ENCODE results near the gene MBD3L5.

DNA sequence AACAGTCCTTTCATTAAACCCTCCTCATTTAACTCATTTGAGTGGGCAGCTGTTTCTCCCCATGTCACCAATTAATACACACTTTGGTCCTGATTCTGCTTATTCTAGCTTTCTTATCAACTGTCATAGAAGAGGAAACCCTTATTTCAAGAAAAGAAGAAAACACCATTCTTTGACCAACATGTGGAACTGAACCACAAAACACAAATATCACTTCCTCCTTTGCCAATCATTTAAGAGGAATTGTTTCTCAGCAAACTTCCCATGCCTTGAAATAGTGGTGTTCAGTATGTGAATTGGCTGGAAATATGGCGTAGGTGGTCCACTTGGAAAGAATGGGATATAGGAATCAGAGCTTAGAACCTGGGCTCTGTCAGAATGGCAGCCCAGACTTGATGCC is 29.6 kb upstream of the MBD3L5 start:
- TF ChIP-seq, protein P1, sequence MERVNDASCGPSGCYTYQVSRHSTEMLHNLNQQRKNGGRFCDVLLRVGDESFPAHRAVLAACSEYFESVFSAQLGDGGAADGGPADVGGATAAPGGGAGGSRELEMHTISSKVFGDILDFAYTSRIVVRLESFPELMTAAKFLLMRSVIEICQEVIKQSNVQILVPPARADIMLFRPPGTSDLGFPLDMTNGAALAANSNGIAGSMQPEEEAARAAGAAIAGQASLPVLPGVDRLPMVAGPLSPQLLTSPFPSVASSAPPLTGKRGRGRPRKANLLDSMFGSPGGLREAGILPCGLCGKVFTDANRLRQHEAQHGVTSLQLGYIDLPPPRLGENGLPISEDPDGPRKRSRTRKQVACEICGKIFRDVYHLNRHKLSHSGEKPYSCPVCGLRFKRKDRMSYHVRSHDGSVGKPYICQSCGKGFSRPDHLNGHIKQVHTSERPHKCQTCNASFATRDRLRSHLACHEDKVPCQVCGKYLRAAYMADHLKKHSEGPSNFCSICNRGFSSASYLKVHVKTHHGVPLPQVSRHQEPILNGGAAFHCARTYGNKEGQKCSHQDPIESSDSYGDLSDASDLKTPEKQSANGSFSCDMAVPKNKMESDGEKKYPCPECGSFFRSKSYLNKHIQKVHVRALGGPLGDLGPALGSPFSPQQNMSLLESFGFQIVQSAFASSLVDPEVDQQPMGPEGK (CRISPR knock-in tag; IDR thresholded peaks at IDR 0.05; ENCODE audit: borderline replicate concordance), result no peak
- TF ChIP-seq ISL1 (CRISPR knock-in tag; IDR thresholded peaks at IDR 0.05), result no peak
- no peak for TF ChIP-seq ZFP30 (CRISPR knock-in tag; IDR thresholded peaks at IDR 0.05)
- TF ChIP-seq, protein P2, sequence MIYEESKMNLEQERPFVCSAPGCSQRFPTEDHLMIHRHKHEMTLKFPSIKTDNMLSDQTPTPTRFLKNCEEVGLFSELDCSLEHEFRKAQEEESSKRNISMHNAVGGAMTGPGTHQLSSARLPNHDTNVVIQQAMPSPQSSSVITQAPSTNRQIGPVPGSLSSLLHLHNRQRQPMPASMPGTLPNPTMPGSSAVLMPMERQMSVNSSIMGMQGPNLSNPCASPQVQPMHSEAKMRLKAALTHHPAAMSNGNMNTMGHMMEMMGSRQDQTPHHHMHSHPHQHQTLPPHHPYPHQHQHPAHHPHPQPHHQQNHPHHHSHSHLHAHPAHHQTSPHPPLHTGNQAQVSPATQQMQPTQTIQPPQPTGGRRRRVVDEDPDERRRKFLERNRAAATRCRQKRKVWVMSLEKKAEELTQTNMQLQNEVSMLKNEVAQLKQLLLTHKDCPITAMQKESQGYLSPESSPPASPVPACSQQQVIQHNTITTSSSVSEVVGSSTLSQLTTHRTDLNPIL (CRISPR knock-in tag; IDR thresholded peaks at IDR 0.05; ENCODE audit: low read depth), result no peak
- TF ChIP-seq, protein P3, sequence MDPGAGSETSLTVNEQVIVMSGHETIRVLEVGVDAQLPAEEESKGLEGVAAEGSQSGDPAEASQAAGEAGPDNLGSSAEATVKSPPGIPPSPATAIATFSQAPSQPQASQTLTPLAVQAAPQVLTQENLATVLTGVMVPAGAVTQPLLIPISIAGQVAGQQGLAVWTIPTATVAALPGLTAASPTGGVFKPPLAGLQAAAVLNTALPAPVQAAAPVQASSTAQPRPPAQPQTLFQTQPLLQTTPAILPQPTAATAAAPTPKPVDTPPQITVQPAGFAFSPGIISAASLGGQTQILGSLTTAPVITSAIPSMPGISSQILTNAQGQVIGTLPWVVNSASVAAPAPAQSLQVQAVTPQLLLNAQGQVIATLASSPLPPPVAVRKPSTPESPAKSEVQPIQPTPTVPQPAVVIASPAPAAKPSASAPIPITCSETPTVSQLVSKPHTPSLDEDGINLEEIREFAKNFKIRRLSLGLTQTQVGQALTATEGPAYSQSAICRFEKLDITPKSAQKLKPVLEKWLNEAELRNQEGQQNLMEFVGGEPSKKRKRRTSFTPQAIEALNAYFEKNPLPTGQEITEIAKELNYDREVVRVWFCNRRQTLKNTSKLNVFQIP (CRISPR knock-in tag; IDR thresholded peaks at IDR 0.05; ENCODE audit: borderline replicate concordance, low read depth), result no peak
- TF ChIP-seq BACH2 (CRISPR knock-in tag; IDR thresholded peaks at IDR 0.05; ENCODE audit: borderline replicate concordance), result no peak
- TF ChIP-seq, protein P4, sequence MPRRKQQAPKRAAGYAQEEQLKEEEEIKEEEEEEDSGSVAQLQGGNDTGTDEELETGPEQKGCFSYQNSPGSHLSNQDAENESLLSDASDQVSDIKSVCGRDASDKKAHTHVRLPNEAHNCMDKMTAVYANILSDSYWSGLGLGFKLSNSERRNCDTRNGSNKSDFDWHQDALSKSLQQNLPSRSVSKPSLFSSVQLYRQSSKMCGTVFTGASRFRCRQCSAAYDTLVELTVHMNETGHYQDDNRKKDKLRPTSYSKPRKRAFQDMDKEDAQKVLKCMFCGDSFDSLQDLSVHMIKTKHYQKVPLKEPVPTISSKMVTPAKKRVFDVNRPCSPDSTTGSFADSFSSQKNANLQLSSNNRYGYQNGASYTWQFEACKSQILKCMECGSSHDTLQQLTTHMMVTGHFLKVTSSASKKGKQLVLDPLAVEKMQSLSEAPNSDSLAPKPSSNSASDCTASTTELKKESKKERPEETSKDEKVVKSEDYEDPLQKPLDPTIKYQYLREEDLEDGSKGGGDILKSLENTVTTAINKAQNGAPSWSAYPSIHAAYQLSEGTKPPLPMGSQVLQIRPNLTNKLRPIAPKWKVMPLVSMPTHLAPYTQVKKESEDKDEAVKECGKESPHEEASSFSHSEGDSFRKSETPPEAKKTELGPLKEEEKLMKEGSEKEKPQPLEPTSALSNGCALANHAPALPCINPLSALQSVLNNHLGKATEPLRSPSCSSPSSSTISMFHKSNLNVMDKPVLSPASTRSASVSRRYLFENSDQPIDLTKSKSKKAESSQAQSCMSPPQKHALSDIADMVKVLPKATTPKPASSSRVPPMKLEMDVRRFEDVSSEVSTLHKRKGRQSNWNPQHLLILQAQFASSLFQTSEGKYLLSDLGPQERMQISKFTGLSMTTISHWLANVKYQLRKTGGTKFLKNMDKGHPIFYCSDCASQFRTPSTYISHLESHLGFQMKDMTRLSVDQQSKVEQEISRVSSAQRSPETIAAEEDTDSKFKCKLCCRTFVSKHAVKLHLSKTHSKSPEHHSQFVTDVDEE (CRISPR knock-in tag; IDR thresholded peaks at IDR 0.05), result no peak
- TF ChIP-seq ARNTL (CRISPR knock-in tag; IDR thresholded peaks at IDR 0.05; ENCODE audit: borderline replicate concordance, low read depth), result no peak
- TF ChIP-seq SNAI2 (CRISPR knock-in tag; IDR thresholded peaks at IDR 0.05), result no peak

Measured in SK-N-SH treated with all-trans-retinoic acid at 6 μM for 48 hours (cell line).